Kidney capillary endothelial cell (primary cell): Measurements from ENCODE around the gene CMSS1.

Experiments
- DNase-seq: peaks from one replicate; pipeline ENCODE4 v3.0.0-alpha.2; 2018; ENCODE audit warnings: low spot score

Gene CMSS1

DNA sequence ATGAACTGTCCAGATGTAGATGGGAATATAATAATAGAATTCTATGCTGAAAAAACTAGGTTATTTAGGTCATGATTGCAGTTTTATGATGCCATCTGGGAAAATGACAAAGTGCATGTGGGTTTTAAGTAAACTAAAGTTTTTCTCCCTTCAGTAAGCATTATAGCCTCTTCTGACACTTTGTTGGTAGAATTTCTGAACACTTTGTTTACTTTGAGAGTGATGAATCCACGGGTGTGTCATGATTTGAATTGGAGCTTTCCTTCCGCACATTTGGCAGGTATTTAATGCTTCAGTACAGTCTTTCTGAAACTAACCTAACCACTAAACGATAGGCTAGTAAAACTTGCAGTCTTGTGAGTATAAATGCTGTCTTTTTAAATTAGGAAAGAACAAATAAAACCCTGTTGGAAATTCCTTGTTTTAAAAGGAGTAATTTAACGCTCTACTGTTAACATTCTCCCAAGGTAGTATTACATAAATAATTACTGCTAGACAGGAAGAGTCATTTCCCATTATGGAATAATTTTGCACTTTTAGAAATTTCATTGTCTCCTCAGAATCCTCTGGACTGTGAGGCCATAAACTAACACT, 289.7 kb downstream of the CMSS1 start:
- no peak for DNase-seq

GRCh38 chr3:100108464-100109079, 290.9 kb downstream of the CMSS1 start:
- no peak for DNase-seq

DNA sequence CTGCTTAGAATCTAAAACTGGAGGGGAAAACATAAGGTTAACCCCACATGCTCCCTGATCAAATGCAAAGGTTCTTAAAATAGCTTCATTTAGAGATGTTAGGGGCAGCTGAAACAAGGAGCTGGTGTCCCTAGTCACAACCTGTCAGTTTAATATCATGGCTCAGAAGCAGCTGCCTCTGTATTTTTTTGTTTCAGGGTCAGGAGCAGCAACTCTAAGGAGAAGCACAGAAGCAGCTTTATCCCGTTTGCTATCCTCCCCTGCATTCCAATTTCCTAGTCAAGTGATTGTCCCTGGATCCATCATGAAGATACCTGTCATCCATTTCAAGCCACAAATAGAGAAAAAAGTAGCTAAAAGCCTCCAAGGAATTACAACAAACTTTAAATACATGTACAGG, 292.5 kb downstream of the CMSS1 start:
- DNase-seq: no peak

GRCh38 chr3:100111728-100112127, 294.1 kb downstream of the CMSS1 start:
- no peak for DNase-seq

DNA sequence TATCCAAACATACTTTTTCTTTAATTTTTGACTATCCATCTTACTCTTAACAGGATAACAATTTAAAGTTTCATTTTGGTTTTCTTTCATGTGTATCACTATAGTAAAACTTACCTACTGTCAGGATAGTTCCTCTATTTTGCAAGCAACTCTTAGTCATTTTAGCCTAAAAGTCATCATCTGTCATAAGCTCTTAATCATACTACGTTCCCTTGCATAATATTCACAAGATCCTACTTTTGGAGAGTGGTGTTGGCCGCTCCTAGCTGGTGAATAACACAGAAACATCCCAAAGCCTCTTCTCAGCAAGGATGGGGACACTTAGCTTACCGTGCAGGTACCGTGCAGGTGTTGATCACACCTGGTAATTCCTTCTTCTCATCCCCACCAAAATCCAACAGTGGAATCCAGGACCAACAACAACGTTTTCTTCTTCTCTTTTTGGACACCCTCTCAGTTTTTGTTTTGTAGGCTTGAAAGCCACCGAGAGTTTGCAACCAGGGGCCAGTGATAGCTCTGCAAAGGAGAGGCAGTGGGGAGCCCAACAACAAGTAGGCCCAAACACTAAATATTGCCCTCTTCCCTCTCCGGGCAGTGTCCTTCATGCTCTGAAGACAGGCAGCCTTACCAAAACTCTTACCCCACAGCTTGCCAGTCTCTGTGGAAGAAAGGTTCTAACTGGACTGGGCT, 296.2 kb downstream of the CMSS1 start:
- no peak for DNase-seq

DNA sequence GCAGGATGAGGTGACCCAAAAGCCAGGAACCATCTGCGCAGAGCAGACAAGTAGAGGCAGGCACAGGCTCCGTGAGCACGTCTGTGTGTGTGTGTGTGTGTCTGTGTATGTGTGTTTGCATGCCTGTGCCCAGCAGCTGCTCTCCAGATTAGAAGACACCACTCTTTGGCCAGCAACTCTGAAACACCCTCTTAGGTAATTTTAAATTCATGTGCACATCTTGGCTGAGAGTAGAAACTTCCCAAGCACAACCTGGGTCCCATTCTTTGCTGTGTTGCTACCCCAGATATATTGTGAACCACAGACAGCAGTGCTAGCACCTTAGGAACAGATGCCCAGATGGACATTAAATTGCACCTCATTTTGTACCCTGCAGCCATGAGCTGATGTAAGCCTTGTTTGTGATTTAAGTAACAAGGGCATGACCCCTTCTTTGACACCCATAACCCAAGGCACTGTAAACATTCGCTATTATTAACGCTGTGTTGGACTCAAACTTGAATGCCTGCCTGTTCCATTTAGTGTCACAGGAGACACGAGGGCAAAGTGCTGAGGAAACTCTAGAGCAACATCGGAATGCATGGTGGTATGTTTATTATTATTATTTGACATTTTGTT, 296.9 kb downstream of the CMSS1 start, which contains the start of gene FILIP1L:
TSS of gene FILIP1L (minus strand) at position 89 of the 618 bp plus-strand sequence.
- no peak for DNase-seq

- no peak for DNase-seq
Measured at GRCh38 chr3:100117093-100117492, 299.4 kb downstream of the CMSS1 start.

DNA sequence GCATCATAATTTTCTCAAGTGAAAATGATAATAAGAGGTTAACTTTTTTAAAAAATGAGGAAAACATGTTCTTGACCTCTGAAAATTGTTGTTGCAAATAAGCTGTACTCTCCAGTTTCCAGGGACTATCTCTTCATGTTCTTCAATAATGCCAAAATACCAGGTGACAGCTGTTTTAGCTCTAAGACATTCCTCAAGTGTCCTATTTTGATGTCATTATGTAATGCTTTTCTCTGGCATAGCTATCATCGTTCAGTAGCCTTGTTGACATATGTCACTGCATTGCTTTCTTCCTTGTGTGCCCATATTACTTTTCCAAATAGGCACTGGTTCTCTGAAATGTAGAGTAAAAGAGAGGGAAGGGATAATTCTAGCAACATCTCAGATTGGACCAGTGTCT, 302.4 kb downstream of the CMSS1 start:
- DNase-seq: no peak

GRCh38 chr3:100120693-100121092, 303.0 kb downstream of the CMSS1 start:
- no peak for DNase-seq

DNA sequence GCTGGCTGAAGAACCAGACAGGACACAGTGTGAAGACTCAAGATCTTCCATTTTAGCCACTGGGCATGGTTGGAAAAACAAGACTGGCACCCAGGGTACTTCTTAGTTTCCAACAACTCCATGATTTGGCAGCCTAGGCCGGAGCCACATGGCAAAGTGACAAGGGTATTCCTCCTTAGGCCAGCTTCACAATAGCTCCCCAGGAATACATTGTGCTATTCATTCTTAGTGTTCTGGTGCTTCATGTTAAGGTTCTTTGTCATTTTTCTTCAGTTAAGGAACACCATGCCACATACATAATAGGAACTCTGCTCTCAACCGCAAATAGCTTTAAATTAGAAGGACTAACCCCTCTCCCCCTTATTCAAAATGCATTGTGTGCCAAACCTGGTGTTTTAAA, 304.7 kb downstream of the CMSS1 start:
- no peak for DNase-seq

DNA sequence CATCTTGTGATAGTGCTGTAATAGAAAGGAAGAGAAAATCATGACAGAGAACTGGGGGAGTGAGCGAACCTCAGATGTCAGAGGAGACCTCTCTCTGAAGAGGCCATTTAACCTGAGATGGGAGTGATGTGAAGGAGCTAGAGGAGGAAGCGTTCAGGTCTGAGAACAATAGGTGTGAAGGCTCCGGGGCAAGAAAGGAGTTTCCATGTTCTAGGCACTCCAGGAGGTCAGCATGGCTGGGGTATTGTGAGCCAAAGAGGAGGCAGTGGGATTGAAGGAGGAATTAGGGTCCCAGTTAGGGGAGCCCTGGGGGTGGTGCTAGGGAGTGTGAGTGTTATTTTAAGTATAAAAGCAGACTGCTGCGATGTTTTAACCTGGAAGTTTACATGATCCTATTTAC, 305.4 kb downstream of the CMSS1 start:
- DNase-seq: no peak

DNA sequence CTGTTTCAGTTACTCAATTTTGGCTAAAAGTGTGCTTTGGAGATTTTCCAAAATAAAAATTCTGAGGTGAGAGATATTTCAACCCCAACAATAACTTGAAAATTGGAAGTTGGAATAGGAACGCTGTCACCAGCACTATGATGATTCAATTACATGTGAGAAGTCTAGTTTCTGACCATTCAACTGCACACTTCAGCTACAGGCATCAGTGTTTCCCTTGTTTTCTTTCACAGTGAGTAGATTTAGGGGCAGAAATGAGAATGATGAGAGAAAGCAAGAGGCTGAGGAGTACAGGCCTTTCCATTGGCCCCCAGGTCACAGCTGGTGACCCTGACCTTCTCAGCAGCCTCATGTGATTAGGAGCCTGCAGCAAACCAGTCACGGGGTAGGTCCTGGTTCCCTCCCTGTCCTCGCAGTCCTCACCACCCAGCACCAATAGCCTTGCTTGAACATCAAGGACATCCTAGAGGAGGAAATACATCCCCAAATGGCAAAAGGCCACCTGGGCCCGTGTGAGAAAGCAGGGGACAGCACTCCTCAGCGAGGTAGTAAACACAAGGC, 306.6 kb downstream of the CMSS1 start:
- DNase-seq: no peak

GRCh38 chr3:100125161-100125938, 307.7 kb downstream of the CMSS1 start:
- peak; percentile 52 for DNase-seq

DNA sequence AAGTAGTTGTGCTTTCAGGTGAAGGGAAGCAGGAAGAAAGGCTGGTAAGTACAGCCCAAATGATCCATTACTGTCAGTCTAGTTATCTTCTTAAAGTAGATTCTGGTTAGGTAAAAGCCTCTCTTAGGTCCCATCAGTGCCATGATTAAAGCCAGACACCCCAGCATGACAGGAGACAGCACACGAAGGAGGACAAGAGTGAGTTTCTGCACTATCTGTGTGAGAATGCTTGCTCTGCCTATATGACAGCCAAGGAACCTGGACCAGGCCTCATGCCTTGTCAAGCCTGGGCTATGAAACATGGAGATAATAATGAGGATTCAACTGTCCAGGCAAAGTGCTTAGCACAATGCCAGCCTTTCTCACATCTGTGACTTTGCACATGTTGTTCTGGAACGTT, 310.1 kb downstream of the CMSS1 start:
- DNase-seq: no peak

DNA sequence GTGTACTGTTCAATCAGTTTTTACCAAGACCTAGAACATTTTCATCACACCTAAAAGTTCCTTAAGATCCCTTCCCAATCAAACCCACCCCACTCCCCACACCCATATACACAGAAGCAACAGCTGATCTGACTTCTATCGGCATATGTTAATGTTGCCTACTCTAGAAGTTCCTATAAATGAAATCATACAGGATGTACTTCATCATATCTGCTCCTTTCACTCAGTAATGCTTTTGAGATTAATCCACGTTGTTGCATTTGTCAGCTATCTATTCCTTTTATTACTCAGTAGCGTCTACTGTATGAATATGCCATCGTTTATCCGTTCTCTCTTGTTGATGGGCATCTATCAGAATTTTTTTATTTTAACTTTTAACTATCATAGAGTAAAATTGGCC, 310.9 kb downstream of the CMSS1 start:
- no peak for DNase-seq

DNA sequence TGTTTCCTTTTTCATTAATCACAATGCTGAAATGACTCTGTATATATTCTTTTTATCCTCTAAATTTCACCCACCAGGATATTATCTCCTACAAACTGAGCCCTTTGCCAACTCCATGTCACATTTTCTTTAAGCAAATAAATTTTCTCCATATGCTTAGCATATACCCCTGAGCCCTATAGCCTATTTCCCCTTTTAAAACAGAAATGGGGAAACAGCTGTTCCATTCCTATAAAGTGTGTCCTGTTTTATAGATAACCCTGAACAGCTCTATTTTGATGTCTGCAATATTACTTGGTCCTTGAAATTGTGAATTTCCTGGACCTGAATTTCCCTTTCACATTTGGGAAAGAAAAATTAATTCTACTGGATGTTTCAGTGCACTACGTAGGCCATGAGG, 312.3 kb downstream of the CMSS1 start:
- DNase-seq: no peak

GRCh38 chr3:100131241-100131640, 313.6 kb downstream of the CMSS1 start:
- no peak for DNase-seq

DNA sequence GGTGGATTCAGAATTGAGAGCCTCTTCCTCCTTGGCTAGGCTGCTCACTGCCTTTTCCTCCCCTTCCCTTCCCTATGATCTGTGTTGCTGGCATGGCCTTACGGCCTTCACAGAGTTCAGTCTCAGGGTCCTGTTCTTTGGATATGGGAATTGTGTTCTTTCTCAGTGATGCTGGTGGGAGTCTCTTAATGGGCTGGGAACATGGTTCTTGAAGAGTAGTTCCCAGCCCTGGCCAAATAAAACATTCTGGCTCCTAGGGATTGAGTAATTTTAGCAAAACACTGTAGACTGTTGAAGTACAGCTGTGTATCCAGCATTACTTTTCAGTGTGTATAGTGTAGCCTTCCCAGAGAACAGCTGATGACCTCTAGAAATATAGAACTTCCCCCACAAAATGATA, 319.3 kb downstream of the CMSS1 start:
- no peak for DNase-seq

DNA sequence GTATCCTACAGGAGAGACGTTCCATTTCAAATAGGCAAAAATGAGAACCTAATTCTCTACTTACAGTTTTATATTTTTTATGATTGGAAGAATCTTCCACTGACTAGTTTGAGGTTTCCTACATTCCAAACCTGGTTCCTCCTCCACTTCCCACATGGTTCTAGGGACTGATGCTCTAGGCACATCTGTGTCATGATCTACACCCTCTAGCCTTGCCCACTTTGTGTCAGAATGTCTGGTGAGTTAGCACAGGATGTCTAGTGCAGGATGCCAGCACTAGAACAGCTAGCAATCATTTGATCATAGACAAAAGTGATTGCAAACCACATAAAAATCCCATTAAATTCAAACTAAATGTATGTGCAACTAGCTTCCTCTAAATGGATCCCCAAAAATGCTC, 323.3 kb downstream of the CMSS1 start:
- no peak for DNase-seq

GRCh38 chr3:100141586-100141985, 323.9 kb downstream of the CMSS1 start:
- DNase-seq: no peak

DNA sequence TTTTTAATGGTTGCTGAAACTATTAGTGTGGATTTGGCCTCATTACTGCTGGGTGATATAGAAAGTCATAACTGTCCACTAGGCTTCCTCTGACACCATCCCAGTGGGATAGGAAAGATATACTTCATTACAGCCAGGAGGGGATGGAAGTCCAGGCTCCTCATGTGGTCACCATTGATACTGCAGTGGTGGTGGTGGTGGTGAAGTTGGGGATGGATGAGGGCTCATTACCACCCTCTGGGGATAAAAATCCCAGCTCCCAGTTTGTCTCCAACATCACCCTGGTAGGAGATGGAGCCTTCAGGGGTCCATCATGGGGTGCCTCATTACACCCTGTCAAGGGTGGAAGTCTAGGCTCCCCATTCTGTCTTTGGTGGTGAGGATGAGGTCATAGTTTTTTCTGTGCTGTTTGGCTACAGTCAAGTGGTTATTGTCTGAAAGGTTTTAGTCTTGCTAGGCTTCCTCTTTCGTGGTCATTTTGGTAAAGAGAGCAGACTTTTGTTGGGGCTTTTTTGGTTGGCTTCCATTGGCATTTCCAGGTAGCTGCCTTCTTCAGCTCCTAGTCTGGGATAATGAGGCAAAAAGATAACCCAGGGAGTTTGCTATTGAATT, 326.7 kb downstream of the CMSS1 start:
- DNase-seq: no peak

DNA sequence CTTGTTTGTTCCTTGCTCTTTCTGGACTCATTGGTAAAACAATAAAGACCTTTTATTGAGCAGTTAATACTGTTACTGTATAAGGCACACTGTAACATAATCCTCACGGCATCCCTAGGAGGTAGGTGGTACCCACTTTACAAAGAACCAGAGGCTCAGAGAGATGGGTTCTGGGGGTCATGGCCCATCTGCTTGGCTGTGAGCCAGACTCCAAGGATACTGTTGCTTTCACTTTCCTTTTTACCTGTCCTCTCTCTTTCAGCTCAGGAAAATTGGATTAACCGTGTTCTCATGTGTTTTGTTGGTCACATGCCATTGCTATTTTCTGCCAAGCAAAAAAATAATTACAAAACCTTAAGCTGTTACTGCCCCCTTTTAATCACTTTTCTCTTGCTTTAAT, 331.5 kb downstream of the CMSS1 start:
- no peak for DNase-seq
